GM18505 (cell line): ENCODE measurements around the gene ZNF385D.

Experiments used
- ATAC-seq: cut with Tn5 transposase; IDR thresholded peaks from one replicate; pipeline ENCODE4 v1.9.1; 2021; ENCODE audit not compliant: unreplicated experiment
- POLR2A ChIP-seq: IDR thresholded peaks from 4 replicates; pipeline ENCODE4 v1.6.1; 2011; ENCODE audit warnings: borderline replicate concordance; ENCODE audit not compliant: insufficient read depth, insufficient read length; ENCODE audit errors: extremely low read depth

Gene ZNF385D

GRCh38 chr3:21738283-21738682, 12.7 kb downstream of the ZNF385D start:
- no peak for ATAC-seq
- no peak for TF ChIP-seq POLR2A

GRCh38 chr3:21734746-21735145, 16.3 kb downstream of the ZNF385D start:
- no peak for TF ChIP-seq POLR2A
- no peak for ATAC-seq

DNA sequence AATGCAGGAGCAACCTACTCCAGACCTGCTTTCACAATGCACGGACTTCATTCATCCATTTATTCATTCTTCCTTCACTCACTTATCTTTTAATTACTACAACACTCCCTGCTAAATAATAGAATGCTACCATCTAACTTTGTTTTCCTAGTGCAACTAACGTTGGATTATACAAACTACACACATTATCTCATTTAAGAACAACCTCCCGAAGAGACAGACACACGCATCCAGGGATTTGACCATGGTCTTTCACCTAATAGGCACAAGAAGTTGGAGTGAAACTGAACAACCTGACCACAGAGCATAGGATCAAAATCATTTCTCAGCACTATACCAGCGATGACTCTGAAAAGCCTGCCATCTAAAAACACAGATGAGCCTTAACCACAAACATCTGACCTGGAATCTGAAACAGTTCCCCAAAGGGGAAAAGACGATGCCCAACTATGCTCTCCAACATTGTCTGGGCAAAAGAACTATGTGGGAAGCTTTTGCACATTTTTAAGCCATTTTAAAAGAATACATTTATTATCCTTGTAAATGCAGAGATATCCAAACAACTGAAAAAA, 21.0 kb downstream of the ZNF385D start:
- ATAC-seq, result no peak
- TF ChIP-seq POLR2A, result no peak

GRCh38 chr3:21729331-21729730, 21.7 kb downstream of the ZNF385D start:
- no peak for TF ChIP-seq POLR2A
- no peak for ATAC-seq

DNA sequence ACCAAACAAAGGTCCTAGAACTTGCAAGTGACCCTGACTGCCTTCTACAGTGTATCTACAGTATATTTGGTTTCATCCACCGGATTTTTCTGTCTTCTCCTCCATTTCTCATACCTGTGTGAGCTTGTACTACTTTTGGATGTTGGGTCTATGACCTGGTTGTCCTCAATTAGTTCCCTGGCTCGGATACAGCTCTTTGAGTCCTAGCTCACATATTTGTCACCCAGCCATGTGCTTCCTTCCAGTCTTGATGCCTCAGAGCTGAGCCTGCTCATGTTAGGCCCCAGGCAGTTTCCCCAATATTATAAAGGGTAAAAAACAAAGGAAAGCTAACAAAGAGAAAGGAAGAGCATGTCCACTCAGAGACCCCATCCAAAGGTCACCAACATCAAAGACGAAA, 28.2 kb downstream of the ZNF385D start:
- no peak for ATAC-seq
- TF ChIP-seq POLR2A, result no peak

- TF ChIP-seq POLR2A, result no peak
Observed at GRCh38 chr3:21722301-21722700, 28.7 kb downstream of the ZNF385D start.

GRCh38 chr3:21718943-21719591, 31.9 kb downstream of the ZNF385D start:
- ATAC-seq, result no peak
- no peak for TF ChIP-seq POLR2A

More at GRCh38 chr3:21722301-21722700, 28.7 kb downstream of the ZNF385D start:
- no peak for ATAC-seq

- no peak for ATAC-seq
- TF ChIP-seq POLR2A, result no peak
Observed at GRCh38 chr3:21718161-21718765, 32.7 kb downstream of the ZNF385D start.

- ATAC-seq, result no peak
- TF ChIP-seq POLR2A, result no peak
Observed at GRCh38 chr3:21715662-21716061, 35.3 kb downstream of the ZNF385D start.

GRCh38 chr3:21705769-21706168, 45.2 kb downstream of the ZNF385D start:
- no peak for ATAC-seq

DNA sequence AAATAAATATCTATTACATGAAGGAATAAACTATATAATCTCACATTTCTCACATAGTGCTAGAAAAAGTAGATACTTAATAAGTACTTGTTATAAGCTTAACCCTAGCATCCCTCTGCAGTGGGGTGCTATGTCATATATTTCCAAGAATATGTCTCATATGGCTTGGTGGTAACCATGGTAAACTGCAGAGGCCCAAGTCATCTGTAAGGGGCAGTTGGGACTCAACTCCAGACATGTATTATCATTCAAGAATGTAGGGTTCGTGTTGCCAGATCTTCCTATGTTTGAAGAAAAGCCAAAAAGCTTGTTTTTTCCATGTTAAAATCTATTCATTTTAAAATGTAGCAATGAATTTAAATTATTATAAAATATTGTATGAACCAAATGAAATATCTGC, 46.2 kb downstream of the ZNF385D start:
- no peak for TF ChIP-seq POLR2A
- no peak for ATAC-seq

More at GRCh38 chr3:21705769-21706168, 45.2 kb downstream of the ZNF385D start:
- TF ChIP-seq POLR2A, result no peak

DNA sequence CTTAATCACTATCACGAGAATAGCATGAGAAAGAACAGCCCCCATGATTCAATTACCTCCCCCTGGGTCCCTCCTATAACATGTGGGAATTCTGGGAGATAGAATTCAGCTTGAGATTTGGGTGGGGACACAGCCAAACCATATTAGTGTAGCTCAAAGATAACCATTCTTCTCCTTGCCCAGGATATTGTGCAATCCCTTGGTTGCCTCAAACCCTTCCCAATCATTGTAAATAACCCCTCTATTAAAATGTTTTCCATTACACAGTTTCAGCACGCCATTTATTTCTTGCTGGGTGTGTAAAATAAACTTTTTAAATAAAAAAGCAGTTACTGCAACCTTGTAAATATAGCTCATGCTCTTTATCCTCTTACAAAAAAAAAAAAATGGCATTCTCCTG, 47.7 kb downstream of the ZNF385D start:
- TF ChIP-seq POLR2A, result no peak
- no peak for ATAC-seq

DNA sequence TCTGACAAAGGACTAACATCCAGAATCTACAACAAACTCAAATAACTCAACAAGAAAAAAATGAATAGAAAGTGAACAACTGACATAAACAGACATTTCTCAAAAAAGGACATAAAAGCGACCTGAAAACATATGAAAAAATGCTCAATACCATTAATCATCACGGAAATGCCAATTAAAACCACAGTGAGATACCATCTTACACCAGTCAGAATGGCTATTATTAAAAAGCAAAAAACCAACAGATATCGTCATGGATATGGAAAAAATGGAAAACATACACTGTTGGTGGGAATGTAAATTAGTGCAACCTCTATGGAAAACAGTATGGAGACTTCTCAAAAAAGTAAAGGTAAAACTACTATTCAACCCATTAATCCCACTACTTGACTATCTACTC, 53.3 kb downstream of the ZNF385D start:
- TF ChIP-seq POLR2A, result no peak
- ATAC-seq, result no peak

- ATAC-seq, result no peak
- TF ChIP-seq POLR2A, result no peak
Observed at GRCh38 chr3:21694506-21694905, 56.5 kb downstream of the ZNF385D start.
